Lung (tissue), 12 donors: Measurements from ENCODE around the gene BBS1. TPM values are rescaled to one million over a fixed set of nuclear protein-coding genes. Genes with fewer than 3 reads are reported as not detected.

ENCODE experiments used
- ATAC-seq: fragments of 200-7000 bp; cut with Tn5 transposase; one replicate; pipeline ENCODE4 v1.9.1; 2020; ENCODE audit warnings: moderate number of reproducible peaks; ENCODE audit not compliant: insufficient read depth, low FRiP score
- DNase-seq, 3 donors: peaks; one replicate each; pipeline ENCODE4 v3.0.0-alpha.2; 2013 to 2017
- H3K27ac ChIP-seq, 2 donors: one replicate each; pipeline ENCODE4 v1.5.1; 2013; ENCODE audit warnings: mild to moderate bottlenecking in 2 of 2, moderate library complexity in 2 of 2, control low read depth in 1 of 2, inconsistent platforms in 1 of 2, low read depth in 1 of 2, low read length in 1 of 2
- H3K27me3 ChIP-seq, 3 donors: one replicate each; pipeline ENCODE4 v1.5.1; 2013; ENCODE audit warnings: low read length in 2 of 3; ENCODE audit not compliant: control insufficient read depth in 3 of 3, insufficient read depth in 3 of 3
- H3K36me3 ChIP-seq, 4 donors: one replicate each; pipeline ENCODE4 v1.5.1; 2013; ENCODE audit warnings: low read length in 4 of 4, mild to moderate bottlenecking in 1 of 4, moderate library complexity in 1 of 4; ENCODE audit not compliant: control insufficient read depth in 4 of 4, insufficient read depth in 4 of 4
- H3K4me1 ChIP-seq, 5 donors: one replicate each; pipeline ENCODE4 v1.5.1; 2013; ENCODE audit warnings: low read length in 5 of 5, mild to moderate bottlenecking in 2 of 5, moderate library complexity in 1 of 5; ENCODE audit not compliant: control insufficient read depth in 5 of 5, insufficient read depth in 5 of 5
- H3K4me3 ChIP-seq: one replicate; pipeline ENCODE4 v1.5.1; 2013; ENCODE audit warnings: mild to moderate bottlenecking, control low read depth, moderate library complexity
- H3K9ac ChIP-seq, 2 donors: one replicate each; pipeline ENCODE4 v1.5.1; 2013; ENCODE audit warnings: low read length in 2 of 2, control low read depth in 1 of 2; ENCODE audit not compliant: insufficient read depth in 1 of 2
- H3K9me3 ChIP-seq, 4 donors: one replicate each; pipeline ENCODE4 v1.5.1; 2013; ENCODE audit warnings: low read length in 3 of 4, mild to moderate bottlenecking in 1 of 4, moderate library complexity in 1 of 4; ENCODE audit not compliant: control insufficient read depth in 4 of 4, insufficient read depth in 3 of 4
- CTCF ChIP-seq: IDR thresholded peaks from 2 replicates; pipeline ENCODE4 v1.5.1; 2012; ENCODE audit warnings: mild to moderate bottlenecking; ENCODE audit errors: control extremely low read depth, extremely low read depth
- WGBS, 2 donors: extraction: QIAGEN DNeasy Blood & Tissue Kit; methylation state at CpG; one replicate each; pipeline ENCODE4 v1.1.7; 2013; 5-methylcytosine and 5-hydroxymethylcytosine counted together
- polyA plus RNA-seq, 2 donors: library from polyadenylated mRNA; stranded (reverse); fragments of 200-250 nt; gene quantifications; one replicate each; pipeline ENCODE4 v1.2.1, GENCODE V29; 2013
- total RNA-seq, 2 donors: library from RNA; depleted of rRNA in 1 of 2; stranded (reverse); fragments of >200 nt in 1 of 2; gene quantifications; one replicate each; pipeline ENCODE4 v1.2.1, GENCODE V29; 2014 to 2021
- donor health status: control.
- donor health status: control.
- donor health status: Bipolar disorder and iron deficiency.
- donor health status: healthy.
- donor health status: DM: yes; HTN: yes; CAD: no.

Gene BBS1
- total and polyA plus RNA-seq, 4 donors, result 12.5 to 75.6 (median 29.3) TPM

GRCh38 chr11:66559866-66560676, 49.6 kb downstream of the BBS1 start:
- TF ChIP-seq CTCF, result no peak
- H3K4me3 ChIP-seq, result no peak overlapping the region
- H3K9me3 ChIP-seq, result no peaks in the 10 kb centered on the region
- no peak overlapping the region for H3K27ac ChIP-seq
- H3K27me3 ChIP-seq, result peaks cover 0 to 15% (median 12%) of the 10 kb centered on the region in 3 donors
- WGBS, 2 donors, result 82 to 84% methylated on average over 25 to 27 of the region's 27 CpGs
- H3K36me3 ChIP-seq, result no peaks in the 10 kb centered on the region
- H3K4me1 ChIP-seq, result peaks cover 0 to 4% (median 0%) of the 10 kb centered on the region in 5 donors
- ATAC-seq (no peak), DNase-seq (no peak)
- H3K9ac ChIP-seq, result no peak overlapping the region

- no peak for TF ChIP-seq CTCF
- ATAC-seq, result no peak
- Histone ChIP-seq H3K4me3 (no peak overlapping the region), H3K4me1 (peaks cover 0 to 4% (median 0%) of the 10 kb centered on the region in 5 donors), H3K9me3 (no peaks in the 10 kb centered on the region), H3K27me3 (peaks cover 0 to 15% (median 12%) of the 10 kb centered on the region in 3 donors), H3K9ac (no peak overlapping the region), H3K27ac (no peak overlapping the region), H3K36me3 (no peaks in the 10 kb centered on the region)
- DNase-seq, result no peak
- 84 to 92% methylated on average over 14 of the region's 14 CpGs for WGBS, 2 donors
Observed at GRCh38 chr11:66561178-66561974, 50.9 kb downstream of the BBS1 start.

GRCh38 chr11:66561975-66562248, 51.5 kb downstream of the BBS1 start:
- Histone ChIP-seq H3K4me1 (peaks cover 0 to 4% (median 0%) of the 10 kb centered on the region in 5 donors), H3K27me3 (peaks cover 0 to 15% (median 12%) of the 10 kb centered on the region in 3 donors), H3K27ac (no peak overlapping the region), H3K36me3 (peaks cover 0 to under 1% (median 0%) of the 10 kb centered on the region in 4 donors), H3K9ac (no peak overlapping the region), H3K4me3 (no peak overlapping the region), H3K9me3 (no peaks in the 10 kb centered on the region)
- ATAC-seq (no peak), DNase-seq (no peak)
- no peak for TF ChIP-seq CTCF
- WGBS, 2 donors, result 91 to 96% methylated on average over 9 of the region's 9 CpGs
